ENCODE results near the gene KLHL29. TPM values are rescaled to one million over a fixed set of nuclear protein-coding genes. Genes with fewer than 3 reads are reported as not detected.
"Not testable (repeated sequence)": the region's sequence is repeated elsewhere in the genome, so short reads cannot be mapped to it uniquely, and the experiment has no call there.

The KLHL29 gene
- total and polyA plus RNA-seq, 4 donors = 0.29 to 2.3 (median 0.68) TPM

GRCh38 chr2:23734416-23734815 is 349.4 kb downstream of the KLHL29 start:
- peaks cover 0 to 6% (median 2%) of the 10 kb centered on the region in 4 donors for H3K36me3 ChIP-seq (ENCODE audit: control insufficient read depth in 4 of 4, insufficient read depth in 3 of 4, low read depth in 1 of 4, low read length in 3 of 4)

GRCh38 chr2:23736783-23737182 is 351.8 kb downstream of the KLHL29 start:
- not testable (repeated sequence) for H3K9ac ChIP-seq (ENCODE audit: low read depth in 1 of 2, low read length in 2 of 2); H3K4me1 ChIP-seq (ENCODE audit: control insufficient read depth in 4 of 4, insufficient read depth in 4 of 4, low read length in 3 of 4); H3K9me3 ChIP-seq (ENCODE audit: control insufficient read depth in 4 of 4, low read length in 3 of 4); DNase-seq (ENCODE audit: low spot score); H3K27ac ChIP-seq (ENCODE audit: low read depth in 1 of 2, low read length in 2 of 2); H3K36me3 ChIP-seq (ENCODE audit: control insufficient read depth in 4 of 4, insufficient read depth in 3 of 4, low read depth in 1 of 4, low read length in 3 of 4); H3K4me3 ChIP-seq (ENCODE audit: low read depth in 1 of 3, low read length in 3 of 3); H3K27me3 ChIP-seq (ENCODE audit: control insufficient read depth in 4 of 4, insufficient read depth in 4 of 4, low read length in 3 of 4)
- 97% methylated on average over 9 of the region's 9 CpGs for WGBS

More at GRCh38 chr2:23734416-23734815, 349.4 kb downstream of the KLHL29 start:
- Histone ChIP-seq H3K27me3 (ENCODE audit: control insufficient read depth in 4 of 4, insufficient read depth in 4 of 4, low read length in 3 of 4) (no peaks in the 10 kb centered on the region), H3K27ac (ENCODE audit: low read depth in 1 of 2, low read length in 2 of 2) (no peak overlapping the region), H3K9ac (ENCODE audit: low read depth in 1 of 2, low read length in 2 of 2) (no peak overlapping the region), H3K4me1 (ENCODE audit: control insufficient read depth in 4 of 4, insufficient read depth in 4 of 4, low read length in 3 of 4) (no peaks in the 10 kb centered on the region), H3K9me3 (ENCODE audit: control insufficient read depth in 4 of 4, low read length in 3 of 4) (no peaks in the 10 kb centered on the region), H3K4me3 (ENCODE audit: low read depth in 1 of 3, low read length in 3 of 3) (no peak overlapping the region)
- TF ChIP-seq RAD21 (IDR thresholded peaks at IDR 0.05) = no peak
- TF ChIP-seq FOXA2 (IDR thresholded peaks at IDR 0.05) = no peak
- TF ChIP-seq ATF3 (IDR thresholded peaks at IDR 0.05) = no peak
- no peak for TF ChIP-seq REST (IDR thresholded peaks at IDR 0.05)
- no peak for TF ChIP-seq YY1 (IDR thresholded peaks at IDR 0.05)
- no peak for TF ChIP-seq EGR1 (IDR thresholded peaks at IDR 0.05; ENCODE audit: low read depth in 2 of 2)
- no peak for TF ChIP-seq SP1 (IDR thresholded peaks at IDR 0.05)
- TF ChIP-seq MAX (IDR thresholded peaks at IDR 0.05) = no peak
- no peak for TF ChIP-seq NR2F2 (IDR thresholded peaks at IDR 0.05)
- TF ChIP-seq GABPA (IDR thresholded peaks at IDR 0.05 in 1 of 2, conservative IDR thresholded peaks at IDR 0.05 in 1 of 2) = no peak
- TF ChIP-seq FOXA1 (IDR thresholded peaks at IDR 0.05) = no peak
- no peak for TF ChIP-seq CTCF (IDR thresholded peaks at IDR 0.05; ENCODE audit: low read depth, low read length, missing input control)
- no peak for TF ChIP-seq JUND (IDR thresholded peaks at IDR 0.05)
- TF ChIP-seq HNF4A (conservative IDR thresholded peaks at IDR 0.05) = no peak
- no peak for TF ChIP-seq TAF1 (conservative IDR thresholded peaks at IDR 0.05)
- 93% methylated on average over 3 of the region's 3 CpGs for WGBS
- DNase-seq (ENCODE audit: low spot score) = no peak

All from liver (tissue), 9 donors.